GM12892 (cell line): ENCODE results near the gene GALNTL6.

Experiments used
- POLR2A ChIP-seq: IDR thresholded peaks from 2 replicates; pipeline ENCODE4 v1.6.1; 2011; ENCODE audit warnings: low read depth, low read length, control low read depth
- POLR2AphosphoS5 ChIP-seq: IDR thresholded peaks from 2 replicates; pipeline ENCODE4 v1.6.1; 2011; ENCODE audit warnings: low read depth, low read length, control low read depth

- TF ChIP-seq POLR2A (no peak), POLR2AphosphoS5 (no peak)
Observed at GRCh38 chr4:171847751-171848150, 34.5 kb downstream of the GALNTL6 start.
